ENCODE data around the gene CDC26.
A peak's percentile ranks its signal among the peaks of the same experiment; 100 is the strongest.

The CDC26 gene

DNA sequence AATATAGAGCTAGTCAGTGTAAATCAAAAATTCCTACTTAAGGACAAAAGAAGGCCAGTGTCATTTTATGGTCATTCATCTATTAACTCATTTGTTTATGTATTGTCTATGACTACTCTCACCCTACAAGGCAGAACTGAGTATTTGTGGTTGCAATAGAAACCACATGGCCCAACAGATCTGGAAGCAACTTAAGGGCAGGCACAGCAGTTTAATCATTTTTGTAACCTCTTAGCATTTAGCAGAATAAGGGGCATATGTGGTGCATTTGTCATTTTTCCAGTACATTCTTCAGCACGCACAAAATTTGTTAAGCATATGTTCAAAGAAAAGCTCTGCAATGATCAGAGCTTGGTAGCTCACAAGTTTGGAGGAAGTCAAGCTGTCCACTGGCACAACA is 55.4 kb downstream of the CDC26 start:
- peak overlapping the region; percentile 94 for H3K4me2 ChIP-seq (ENCODE audit: low read length)
- H3K9me3 ChIP-seq (ENCODE audit: insufficient read depth, low read length) = no peaks in the 10 kb centered on the region
- H3K27ac ChIP-seq (ENCODE audit: low read length) = peak overlapping the region; percentile 96
- no peaks in the 10 kb centered on the region for H3K27me3 ChIP-seq (ENCODE audit: low read depth, low read length)
- H3K36me3 ChIP-seq (replicated peaks; ENCODE audit: low read depth, low read length) = peaks cover 34% of the 10 kb centered on the region
- H3K9ac ChIP-seq (ENCODE audit: low read length) = peak overlapping the region; percentile 89
- H3K4me1 ChIP-seq (ENCODE audit: low read length) = peaks cover 28% of the 10 kb centered on the region
- H3K79me2 ChIP-seq (ENCODE audit: low read length) = peaks cover 61% of the 10 kb centered on the region
- peak; percentile 91 for TF ChIP-seq EZH2phosphoT487 (IDR thresholded peaks at IDR 0.05; ENCODE audit: low read depth)
- TF ChIP-seq, protein P1, sequence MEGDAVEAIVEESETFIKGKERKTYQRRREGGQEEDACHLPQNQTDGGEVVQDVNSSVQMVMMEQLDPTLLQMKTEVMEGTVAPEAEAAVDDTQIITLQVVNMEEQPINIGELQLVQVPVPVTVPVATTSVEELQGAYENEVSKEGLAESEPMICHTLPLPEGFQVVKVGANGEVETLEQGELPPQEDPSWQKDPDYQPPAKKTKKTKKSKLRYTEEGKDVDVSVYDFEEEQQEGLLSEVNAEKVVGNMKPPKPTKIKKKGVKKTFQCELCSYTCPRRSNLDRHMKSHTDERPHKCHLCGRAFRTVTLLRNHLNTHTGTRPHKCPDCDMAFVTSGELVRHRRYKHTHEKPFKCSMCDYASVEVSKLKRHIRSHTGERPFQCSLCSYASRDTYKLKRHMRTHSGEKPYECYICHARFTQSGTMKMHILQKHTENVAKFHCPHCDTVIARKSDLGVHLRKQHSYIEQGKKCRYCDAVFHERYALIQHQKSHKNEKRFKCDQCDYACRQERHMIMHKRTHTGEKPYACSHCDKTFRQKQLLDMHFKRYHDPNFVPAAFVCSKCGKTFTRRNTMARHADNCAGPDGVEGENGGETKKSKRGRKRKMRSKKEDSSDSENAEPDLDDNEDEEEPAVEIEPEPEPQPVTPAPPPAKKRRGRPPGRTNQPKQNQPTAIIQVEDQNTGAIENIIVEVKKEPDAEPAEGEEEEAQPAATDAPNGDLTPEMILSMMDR (IDR thresholded peaks at IDR 0.05; ENCODE audit: low read depth, low read length) = no peak
- no peak overlapping the region for H2AFZ ChIP-seq (ENCODE audit: low read depth, low read length)
- peak overlapping the region; percentile 92 for H3K4me3 ChIP-seq (ENCODE audit: low read length)
- H4K20me1 ChIP-seq (ENCODE audit: insufficient read depth, low read length) = peaks cover 25% of the 10 kb centered on the region

DNA sequence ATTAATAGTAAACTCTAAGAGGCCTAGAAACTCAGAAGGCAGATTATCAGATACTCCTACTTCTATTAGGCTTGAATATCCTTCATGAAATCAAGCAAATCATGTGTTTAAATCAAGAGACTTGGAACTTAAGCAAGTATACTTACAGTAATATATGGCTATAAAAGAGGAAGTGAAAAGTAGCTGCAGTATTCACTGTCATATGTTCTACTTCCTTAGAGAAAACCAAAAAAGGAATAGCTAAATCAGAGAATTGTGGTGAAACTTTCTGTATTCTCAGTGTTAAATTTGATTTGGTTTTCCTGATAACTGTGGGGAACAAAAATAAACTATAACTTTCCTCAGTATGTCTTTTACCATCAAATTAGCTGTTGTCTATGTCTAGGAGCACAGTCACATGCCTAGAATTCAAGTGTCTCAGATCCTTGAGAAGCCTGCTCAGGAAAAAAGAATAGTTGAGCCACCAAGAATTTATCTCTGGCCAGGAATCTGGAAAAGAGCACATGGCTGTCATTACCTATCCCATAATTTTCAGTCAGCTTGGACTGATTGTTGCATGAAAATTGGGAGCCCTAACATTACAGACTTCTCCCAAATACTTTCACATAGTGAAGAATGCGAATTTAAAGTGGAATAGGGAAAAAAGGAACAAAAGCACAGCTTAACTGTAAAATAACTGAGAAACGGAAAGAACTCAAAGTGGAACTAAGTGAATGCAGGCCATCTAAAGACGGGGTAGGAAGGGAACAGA is 56.0 kb downstream of the CDC26 start:
- H3K79me2 ChIP-seq (ENCODE audit: low read length) = peaks cover 67% of the 10 kb centered on the region
- peak overlapping the region; percentile 61 for H3K9ac ChIP-seq (ENCODE audit: low read length)
- peak overlapping the region; percentile 94 for H3K4me2 ChIP-seq (ENCODE audit: low read length)
- peak overlapping the region; percentile 96 for H3K27ac ChIP-seq (ENCODE audit: low read length)
- no peaks in the 10 kb centered on the region for H3K9me3 ChIP-seq (ENCODE audit: insufficient read depth, low read length)
- no peak overlapping the region for H2AFZ ChIP-seq (ENCODE audit: low read depth, low read length)
- peaks cover 31% of the 10 kb centered on the region for H4K20me1 ChIP-seq (ENCODE audit: insufficient read depth, low read length)
- peak overlapping the region; percentile 92 for H3K4me3 ChIP-seq (ENCODE audit: low read length)
- peaks cover 28% of the 10 kb centered on the region for H3K4me1 ChIP-seq (ENCODE audit: low read length)
- H3K36me3 ChIP-seq (replicated peaks; ENCODE audit: low read depth, low read length) = peaks cover 35% of the 10 kb centered on the region
- H3K27me3 ChIP-seq (ENCODE audit: low read depth, low read length) = no peaks in the 10 kb centered on the region
- TF ChIP-seq EZH2phosphoT487 (IDR thresholded peaks at IDR 0.05; ENCODE audit: low read depth) = peak; percentile 61; the same call in 1 of the 2 replicates
- TF ChIP-seq, protein P1 (IDR thresholded peaks at IDR 0.05; ENCODE audit: low read depth, low read length) = no peak

All from OCI-LY3 (cell line).